Liver (tissue), 3 donors: ENCODE measurements around the gene UMODL1.

ENCODE experiments used
- ATF3 ChIP-seq: IDR thresholded peaks from 2 replicates; pipeline ENCODE4 v1.6.1; 2016; ENCODE audit warnings: antibody characterized with exemption
- CTCF ChIP-seq: fragments of 150-350 bp; IDR thresholded peaks from 2 replicates; pipeline ENCODE4 v1.5.1; 2017; ENCODE audit warnings: improper control_type of control experiment, low read depth, low read length; ENCODE audit not compliant: missing input control
- EGR1 ChIP-seq, 2 donors: IDR thresholded peaks; 2 replicates each; pipeline ENCODE4 v1.6.1; 2016 to 2018; ENCODE audit warnings: antibody characterized with exemption in 2 of 2, low read depth in 2 of 2
- FOXA1 ChIP-seq: IDR thresholded peaks from 2 replicates; pipeline ENCODE4 v1.6.1; 2016; ENCODE audit warnings: antibody characterized with exemption
- HNF4G ChIP-seq: IDR thresholded peaks from 2 replicates; pipeline ENCODE4 v1.6.1; 2016; ENCODE audit warnings: antibody characterized with exemption
- MAX ChIP-seq: IDR thresholded peaks from 2 replicates; pipeline ENCODE4 v1.6.1; 2016; ENCODE audit warnings: antibody characterized with exemption
- RAD21 ChIP-seq, 2 donors: IDR thresholded peaks; 2 replicates each; pipeline ENCODE4 v1.6.1; 2016; ENCODE audit warnings: antibody characterized with exemption in 2 of 2, mild to moderate bottlenecking in 2 of 2
- SP1 ChIP-seq: IDR thresholded peaks from 2 replicates; pipeline ENCODE4 v1.6.1; 2018; ENCODE audit warnings: antibody characterized with exemption, mild to moderate bottlenecking
- TAF1 ChIP-seq: conservative IDR thresholded peaks from 2 replicates; pipeline ENCODE4 v1.6.1; 2016; ENCODE audit warnings: antibody characterized with exemption, mild to moderate bottlenecking
- YY1 ChIP-seq: IDR thresholded peaks from 2 replicates; pipeline ENCODE4 v1.6.1; 2016; ENCODE audit warnings: antibody characterized with exemption, mild to moderate bottlenecking
- donor health status: healthy.
- donor health status: healthy.

GRCh38 chr21:42084079-42084478 lies 13.0 kb downstream of the UMODL1 start:
- no peak for TF ChIP-seq CTCF
- no peak for TF ChIP-seq TAF1
- no peak for TF ChIP-seq SP1
- no peak for TF ChIP-seq EGR1 (IDR thresholded peaks at IDR 0.05; ENCODE audit: low read depth in 2 of 2)
- no peak for TF ChIP-seq YY1
- TF ChIP-seq FOXA1 = no peak
- TF ChIP-seq MAX = no peak
- TF ChIP-seq HNF4G = no peak
- TF ChIP-seq ATF3 = no peak
- no peak for TF ChIP-seq RAD21 (IDR thresholded peaks at IDR 0.05)
